Calu3 (cell line): ENCODE data around the gene SLC7A4. TPM values are rescaled to one million over a fixed set of nuclear protein-coding genes. Genes with fewer than 3 reads are reported as not detected.
A peak's percentile ranks its signal among the peaks of the same experiment; 100 is the strongest.

ENCODE experiments used
- BruUV-seq: library from RNA; stranded (reverse); fragments of 400-500 nt; replicated peaks from 2 replicates; lab custom pipeline; 2021; lab: Mats Ljungman, UMichigan
- CTCF ChIA-PET: fragments of 300-600 bp; sonication (Branson Sonifier 250); formaldehyde crosslinking; loops from one replicate; lab custom pipeline; 2022; ENCODE audit warnings: antibody characterized with exemption; lab: Charles Lee
- DNase-seq: peaks from one replicate; pipeline ENCODE4 v3.0.0; 2022
- H3K27ac Mint-ChIP-seq: one replicate; pipeline ENCODE4 v1.8.0; 2022; ENCODE audit warnings: mixed read lengths; ENCODE audit not compliant: unreplicated experiment
- H3K27me3 Mint-ChIP-seq: one replicate; pipeline ENCODE4 v1.8.0; 2022; ENCODE audit warnings: mixed read lengths; ENCODE audit not compliant: unreplicated experiment
- H3K36me3 Mint-ChIP-seq: one replicate; pipeline ENCODE4 v1.8.0; 2022; ENCODE audit warnings: mild to moderate bottlenecking, moderate library complexity, mixed read lengths; ENCODE audit not compliant: insufficient read depth, unreplicated experiment
- H3K4me1 Mint-ChIP-seq: one replicate; pipeline ENCODE4 v1.8.0; 2022; ENCODE audit warnings: mild to moderate bottlenecking, low read depth, mixed read lengths; ENCODE audit not compliant: unreplicated experiment
- H3K4me3 Mint-ChIP-seq: one replicate; pipeline ENCODE4 v1.8.0; 2022; ENCODE audit warnings: mild to moderate bottlenecking, low read depth, moderate library complexity, mixed read lengths; ENCODE audit not compliant: unreplicated experiment
- H3K9me3 Mint-ChIP-seq: one replicate; pipeline ENCODE4 v1.8.0; 2022; ENCODE audit warnings: low read depth, mixed read lengths; ENCODE audit not compliant: unreplicated experiment
- intact Hi-C: fragments of 100-400 bp; cut with micrococcal nuclease; formaldehyde crosslinking; loops from one replicate; pipeline ENCODE4 v1.10.0; 2022; ENCODE audit not compliant: unreplicated experiment
- total RNA-seq: library from RNA; stranded (reverse); gene quantifications from 2 replicates; pipeline ENCODE4 v1.2.3, GENCODE V29; 2022
- TF ChIP-seq, protein P1 (sequence below): fragments of 200-600 bp; IDR thresholded peaks from one replicate; pipeline ENCODE4 v1.8.0; 2022; ENCODE audit warnings: antibody characterized with exemption; ENCODE audit not compliant: unreplicated experiment

The SLC7A4 gene
- total RNA-seq, 1 experiment from 2014 or later: 0.14 TPM

DNA sequence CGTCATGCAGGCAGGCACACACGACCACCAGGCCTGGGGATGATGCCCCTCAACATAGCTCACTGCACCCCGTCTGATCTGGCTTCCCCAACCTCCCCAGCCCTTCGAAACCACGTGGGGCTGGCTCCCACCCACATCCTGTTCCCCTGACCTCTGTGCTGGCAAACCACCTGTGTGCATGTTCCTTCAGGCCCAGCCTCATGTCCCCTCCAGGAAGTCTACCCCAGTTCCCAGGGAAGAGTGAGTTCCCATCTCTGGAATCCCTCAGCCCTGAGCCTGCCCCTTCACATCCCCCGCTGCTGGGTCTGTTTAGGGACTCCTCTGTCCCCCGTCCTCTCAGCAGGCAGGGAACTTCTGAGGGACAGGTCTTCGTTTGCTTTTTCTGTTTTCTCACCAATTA lies 7.1 kb downstream of the SLC7A4 start:
- Mint-ChIP-seq H3K27me3 (peaks cover 39% of the 10 kb centered on the region), H3K9me3 (no peaks in the 10 kb centered on the region), H3K36me3 (peaks cover 5% of the 10 kb centered on the region), H3K27ac (no peak overlapping the region), H3K4me1 (no peaks in the 10 kb centered on the region), H3K4me3 (no peak overlapping the region)
- DNase-seq: no peak
- CTCF ChIA-PET: no interaction called here
- TF ChIP-seq, protein P1, sequence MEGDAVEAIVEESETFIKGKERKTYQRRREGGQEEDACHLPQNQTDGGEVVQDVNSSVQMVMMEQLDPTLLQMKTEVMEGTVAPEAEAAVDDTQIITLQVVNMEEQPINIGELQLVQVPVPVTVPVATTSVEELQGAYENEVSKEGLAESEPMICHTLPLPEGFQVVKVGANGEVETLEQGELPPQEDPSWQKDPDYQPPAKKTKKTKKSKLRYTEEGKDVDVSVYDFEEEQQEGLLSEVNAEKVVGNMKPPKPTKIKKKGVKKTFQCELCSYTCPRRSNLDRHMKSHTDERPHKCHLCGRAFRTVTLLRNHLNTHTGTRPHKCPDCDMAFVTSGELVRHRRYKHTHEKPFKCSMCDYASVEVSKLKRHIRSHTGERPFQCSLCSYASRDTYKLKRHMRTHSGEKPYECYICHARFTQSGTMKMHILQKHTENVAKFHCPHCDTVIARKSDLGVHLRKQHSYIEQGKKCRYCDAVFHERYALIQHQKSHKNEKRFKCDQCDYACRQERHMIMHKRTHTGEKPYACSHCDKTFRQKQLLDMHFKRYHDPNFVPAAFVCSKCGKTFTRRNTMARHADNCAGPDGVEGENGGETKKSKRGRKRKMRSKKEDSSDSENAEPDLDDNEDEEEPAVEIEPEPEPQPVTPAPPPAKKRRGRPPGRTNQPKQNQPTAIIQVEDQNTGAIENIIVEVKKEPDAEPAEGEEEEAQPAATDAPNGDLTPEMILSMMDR: no peak
- no TSS peak for BruUV-seq
- intact Hi-C loops: no loop called here

- CTCF ChIA-PET: no interaction called here
- H3K9me3 Mint-ChIP-seq: no peaks in the 10 kb centered on the region
- peaks cover 45% of the 10 kb centered on the region for H3K27me3 Mint-ChIP-seq
- intact Hi-C loops: no loop called here
- no peak overlapping the region for H3K27ac Mint-ChIP-seq
- H3K4me3 Mint-ChIP-seq: no peak overlapping the region
- H3K36me3 Mint-ChIP-seq: peaks cover 5% of the 10 kb centered on the region
- TF ChIP-seq, protein P1: no peak
- no peak for DNase-seq
- no TSS peak for BruUV-seq
- no peaks in the 10 kb centered on the region for H3K4me1 Mint-ChIP-seq
Observed at GRCh38 chr22:21022955-21023614, 9.3 kb downstream of the SLC7A4 start.

- CTCF ChIA-PET: no interaction called here
- no peaks in the 10 kb centered on the region for H3K9me3 Mint-ChIP-seq
- H3K4me3 Mint-ChIP-seq: no peak overlapping the region
- no peaks in the 10 kb centered on the region for H3K4me1 Mint-ChIP-seq
- no TSS peak for BruUV-seq
- DNase-seq: no peak
- H3K27ac Mint-ChIP-seq: no peak overlapping the region
- peaks cover 5% of the 10 kb centered on the region for H3K36me3 Mint-ChIP-seq
- peaks cover 51% of the 10 kb centered on the region for H3K27me3 Mint-ChIP-seq
- TF ChIP-seq, protein P1: no peak
- intact Hi-C loops: no loop called here
Observed at GRCh38 chr22:21022507-21022906, 9.9 kb downstream of the SLC7A4 start.

DNA sequence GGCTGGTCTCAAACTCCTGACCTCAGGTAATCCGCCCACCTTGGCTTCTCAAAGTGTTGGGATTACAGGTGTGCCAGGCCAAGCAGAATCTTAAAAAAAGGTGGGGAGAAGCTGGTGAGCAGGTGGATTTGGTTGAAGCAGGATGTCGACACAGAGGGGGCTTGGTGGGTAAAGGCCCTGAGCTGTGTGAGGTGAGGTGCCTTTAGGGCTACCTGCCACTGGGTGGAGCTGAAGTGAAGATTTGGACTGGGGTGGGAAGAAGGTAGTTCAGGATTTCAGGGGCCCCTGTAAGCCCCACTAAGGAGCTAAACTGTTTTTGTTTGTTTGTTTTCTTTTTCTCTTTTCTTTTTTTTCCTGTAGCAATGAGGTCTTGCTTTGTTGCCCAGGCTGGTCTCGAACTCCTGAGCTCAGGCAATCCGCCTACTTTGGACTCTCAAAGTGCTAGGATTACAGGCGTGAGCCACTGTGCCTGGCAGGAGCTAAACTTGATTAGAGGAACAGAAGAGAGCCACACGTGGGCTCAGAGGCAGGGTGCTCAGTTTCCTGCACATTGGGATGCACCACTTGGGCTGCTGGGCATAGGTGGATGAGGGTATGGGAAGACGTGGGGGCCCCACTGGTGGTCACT lies 11.4 kb downstream of the SLC7A4 start:
- peaks cover 4% of the 10 kb centered on the region for H3K36me3 Mint-ChIP-seq
- CTCF ChIA-PET: no interaction called here

More for the DNA sequence above, 11.4 kb downstream of the SLC7A4 start:
- H3K27ac Mint-ChIP-seq: no peak overlapping the region
- no peaks in the 10 kb centered on the region for H3K4me1 Mint-ChIP-seq
- BruUV-seq: no TSS peak
- no peak for DNase-seq
- H3K9me3 Mint-ChIP-seq: no peaks in the 10 kb centered on the region
- intact Hi-C loops: no loop called here
- peaks cover 62% of the 10 kb centered on the region for H3K27me3 Mint-ChIP-seq
- TF ChIP-seq, protein P1: peak; percentile 24
- H3K4me3 Mint-ChIP-seq: no peak overlapping the region
